ENCODE results near the gene SLC19A1.

GRCh38 chr21:45456584-45457160, 85.6 kb downstream of the SLC19A1 start:
- TF ChIP-seq CTCF (IDR thresholded peaks at IDR 0.05), result no peak
- no peak for TF ChIP-seq POLR2A (IDR thresholded peaks at IDR 0.05)
